HL-60 (cell line): ENCODE results near the gene CCDC88B.

Source experiments
- GABPA ChIP-seq: IDR thresholded peaks from 2 replicates; pipeline ENCODE4 v1.6.1; 2012; ENCODE audit warnings: low read depth
- POLR2AphosphoS5 ChIP-seq: IDR thresholded peaks from 2 replicates; pipeline ENCODE4 v1.6.1; 2012; ENCODE audit warnings: low read depth
- TF ChIP-seq, protein P1 (sequence below): IDR thresholded peaks from one replicate; pipeline ENCODE4 v1.5.1; 2011; ENCODE audit warnings: low read length, control low read depth, inconsistent platforms; ENCODE audit not compliant: insufficient read depth

DNA sequence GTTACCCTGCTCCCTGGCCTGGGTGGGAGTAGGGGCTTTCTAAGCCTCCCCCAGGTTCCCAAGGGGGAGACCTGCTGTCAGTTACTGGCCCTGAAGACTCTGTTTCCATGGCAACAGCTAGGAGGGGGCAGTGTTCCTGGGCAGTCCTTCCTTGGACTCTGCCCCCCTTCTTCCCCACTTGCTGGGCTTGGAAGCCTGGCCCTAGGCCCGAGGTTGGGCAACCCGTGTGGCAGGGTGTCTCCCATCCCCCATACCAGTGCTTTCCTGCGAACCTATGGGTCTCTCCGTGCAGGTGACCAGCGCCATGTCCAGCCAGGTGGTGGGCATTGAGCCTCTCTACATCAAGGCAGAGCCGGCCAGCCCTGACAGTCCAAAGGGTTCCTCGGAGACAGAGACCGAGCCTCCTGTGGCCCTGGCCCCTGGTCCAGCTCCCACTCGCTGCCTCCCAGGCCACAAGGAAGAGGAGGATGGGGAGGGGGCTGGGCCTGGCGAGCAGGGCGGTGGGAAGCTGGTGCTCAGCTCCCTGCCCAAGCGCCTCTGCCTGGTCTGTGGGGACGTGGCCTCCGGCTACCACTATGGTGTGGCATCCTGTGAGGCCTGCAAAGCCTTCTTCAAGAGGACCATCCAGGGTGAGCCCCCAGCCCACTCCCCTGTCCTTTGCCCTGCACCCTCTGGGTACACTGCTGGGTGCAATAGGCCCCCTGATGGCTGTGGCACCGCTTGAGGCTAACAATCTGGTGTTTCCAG lies 33.0 kb upstream of the CCDC88B start:
- TF ChIP-seq, protein P1, sequence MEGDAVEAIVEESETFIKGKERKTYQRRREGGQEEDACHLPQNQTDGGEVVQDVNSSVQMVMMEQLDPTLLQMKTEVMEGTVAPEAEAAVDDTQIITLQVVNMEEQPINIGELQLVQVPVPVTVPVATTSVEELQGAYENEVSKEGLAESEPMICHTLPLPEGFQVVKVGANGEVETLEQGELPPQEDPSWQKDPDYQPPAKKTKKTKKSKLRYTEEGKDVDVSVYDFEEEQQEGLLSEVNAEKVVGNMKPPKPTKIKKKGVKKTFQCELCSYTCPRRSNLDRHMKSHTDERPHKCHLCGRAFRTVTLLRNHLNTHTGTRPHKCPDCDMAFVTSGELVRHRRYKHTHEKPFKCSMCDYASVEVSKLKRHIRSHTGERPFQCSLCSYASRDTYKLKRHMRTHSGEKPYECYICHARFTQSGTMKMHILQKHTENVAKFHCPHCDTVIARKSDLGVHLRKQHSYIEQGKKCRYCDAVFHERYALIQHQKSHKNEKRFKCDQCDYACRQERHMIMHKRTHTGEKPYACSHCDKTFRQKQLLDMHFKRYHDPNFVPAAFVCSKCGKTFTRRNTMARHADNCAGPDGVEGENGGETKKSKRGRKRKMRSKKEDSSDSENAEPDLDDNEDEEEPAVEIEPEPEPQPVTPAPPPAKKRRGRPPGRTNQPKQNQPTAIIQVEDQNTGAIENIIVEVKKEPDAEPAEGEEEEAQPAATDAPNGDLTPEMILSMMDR = no peak
- TF ChIP-seq GABPA = no peak
- no peak; the same call in 1 of the 2 replicates for TF ChIP-seq POLR2AphosphoS5
